ENCODE results near the gene REXO1. TPM values are rescaled to one million over a fixed set of nuclear protein-coding genes. Genes with fewer than 3 reads are reported as not detected.

Gene REXO1
- total and polyA plus RNA-seq, 2 donors (not counting 3 experiments of a cell fraction or from before 2014, with no cell fraction given): 41.1 to 56.9 TPM

- CTCF ChIA-PET: interaction anchor here (4.0 kb wide), 1 partner anchor 9 kb away, joined by 24 read pairs; no protein-coding TSS in a partner anchor
- POLR2A ChIA-PET: no interaction called here
- intact Hi-C loops (cut with micrococcal nuclease): no loop called here
Measured at GRCh38 chr19:1816530-1817298, 31.6 kb downstream of the REXO1 start.

More at GRCh38 chr19:1816530-1817298, 31.6 kb downstream of the REXO1 start:
- H3K4me2 ChIP-seq (ENCODE audit: insufficient read depth, low read length): no peak overlapping the region
- no peaks in the 10 kb centered on the region for H3K27me3 ChIP-seq (ENCODE audit: control insufficient read depth in 2 of 2, insufficient read depth in 2 of 2, low read length in 2 of 2)
- H3K79me2 ChIP-seq (ENCODE audit: control insufficient read depth, insufficient read depth, low read length): no peaks in the 10 kb centered on the region
- DNase-seq (ENCODE audit: low read depth, low spot score) (no peak), FAIRE-seq (no peak)
- H2AFZ ChIP-seq (ENCODE audit: low read depth, low read length): no peak overlapping the region
- dilution Hi-C loops (cut with MboI; ENCODE audit: extremely low pct_ligation_motif_present, low sequenced_read_pairs): no loop called here
- peaks cover 3 to 41% of the 10 kb centered on the region in 2 experiments for H3K36me3 ChIP-seq (ENCODE audit: control insufficient read depth in 2 of 2, extremely low read depth in 1 of 2, insufficient read depth in 2 of 2, low read length in 2 of 2)
- no TSS peak for BruUV-seq (replicated peaks)
- TF ChIP-seq GATA2 (IDR thresholded peaks at IDR 0.05; ENCODE audit: insufficient read depth, insufficient read length, low read depth, low read length) (no peak), FOS (IDR thresholded peaks at IDR 0.05; ENCODE audit: borderline replicate concordance, insufficient read depth, low read length) (no peak), JUN (IDR thresholded peaks at IDR 0.05; ENCODE audit: borderline replicate concordance, insufficient read depth, insufficient read length, low read depth) (no peak), POLR2AphosphoS5 (IDR thresholded peaks at IDR 0.05; ENCODE audit: insufficient read depth, low read depth, low read length) (no peak), MAX (IDR thresholded peaks at IDR 0.05; ENCODE audit: insufficient read depth, insufficient read length) (no peak), POLR2A (IDR thresholded peaks at IDR 0.05; ENCODE audit: low read depth, low read length) (no peak), CTCF (IDR thresholded peaks at IDR 0.05; ENCODE audit: extremely low read depth in 1 of 2, insufficient read depth in 1 of 2, low read depth in 1 of 2, low read length in 2 of 2) (no peak), EZH2 (IDR thresholded peaks at IDR 0.05; ENCODE audit: borderline replicate concordance, low read depth, low read length, severe bottlenecking) (no peak), MYC (IDR thresholded peaks at IDR 0.05; ENCODE audit: low read depth, low read length) (no peak)
- no peaks in the 10 kb centered on the region for H4K20me1 ChIP-seq (replicated peaks; ENCODE audit: control insufficient read depth, extremely low read depth, insufficient read depth, low read length)
- no peak overlapping the region for H3K27ac ChIP-seq (ENCODE audit: insufficient read depth, low read depth, low read length)
- no peak overlapping the region for H3K9ac ChIP-seq (replicated peaks; ENCODE audit: extremely low read depth, insufficient read depth, low read length)
- H3K4me1 ChIP-seq (ENCODE audit: control insufficient read depth, extremely low read depth, insufficient read depth, low read length): peaks cover 11% of the 10 kb centered on the region
- no peak overlapping the region for H3K4me3 ChIP-seq (replicated peaks in 1 of 3; ENCODE audit: insufficient read depth in 1 of 3, low read depth in 1 of 3, low read length in 3 of 3)
- H3K9me3 ChIP-seq (replicated peaks; ENCODE audit: control insufficient read depth, insufficient read depth, low read length): no peaks in the 10 kb centered on the region
- H3K9me1 ChIP-seq (replicated peaks; ENCODE audit: control insufficient read depth, extremely low read depth, insufficient read depth, low read length): no peaks in the 10 kb centered on the region

Data from endothelial cell of umbilical vein (primary cell).